HL-60 (cell line): ENCODE measurements around the gene DUSP22.

Experiments used
- DNase-seq, 2 experiments: peaks; one replicate each; pipeline ENCODE4 v3.0.0-alpha.2; 2010 to 2020; ENCODE audit warnings: low read depth in 1 of 2, low spot score in 1 of 2
- H3K27ac ChIP-seq: fragments of 250-450 bp; sonication (Bioruptor Pico); replicated peaks from 2 replicates; pipeline ENCODE4 v1.5.1; 2020; ENCODE audit warnings: mild to moderate bottlenecking, moderate library complexity
- H3K27me3 ChIP-seq: fragments of 250-450 bp; sonication (Bioruptor Pico); 2 replicates; pipeline ENCODE4 v1.5.1; 2021; ENCODE audit warnings: mild to moderate bottlenecking, moderate library complexity; ENCODE audit not compliant: insufficient read depth, poor library complexity, severe bottlenecking
- H3K4me3 ChIP-seq: replicated peaks from 2 replicates; pipeline ENCODE4 v1.5.1; 2011; ENCODE audit warnings: mild to moderate bottlenecking, control low read depth, low read length; ENCODE audit not compliant: insufficient read depth
- CTCF ChIP-seq: IDR thresholded peaks from one replicate; pipeline ENCODE4 v1.5.1; 2011; ENCODE audit warnings: low read length, control low read depth, inconsistent platforms; ENCODE audit not compliant: insufficient read depth
- GABPA ChIP-seq: IDR thresholded peaks from 2 replicates; pipeline ENCODE4 v1.6.1; 2012; ENCODE audit warnings: low read depth
- POLR2AphosphoS5 ChIP-seq: IDR thresholded peaks from 2 replicates; pipeline ENCODE4 v1.6.1; 2012; ENCODE audit warnings: low read depth
- REST ChIP-seq: IDR thresholded peaks from 2 replicates; pipeline ENCODE4 v1.6.1; 2012; ENCODE audit warnings: low read depth; ENCODE audit not compliant: insufficient replicate concordance
- SPI1 ChIP-seq: IDR thresholded peaks from 2 replicates; pipeline ENCODE4 v1.6.1; 2012; ENCODE audit warnings: low read depth, mild to moderate bottlenecking, borderline replicate concordance

Gene DUSP22

GRCh38 chr6:384898-385297, 92.6 kb downstream of the DUSP22 start:
- no peak for TF ChIP-seq POLR2AphosphoS5
- Histone ChIP-seq H3K27me3 (peaks cover 20% of the 10 kb centered on the region), H3K27ac (no peak overlapping the region), H3K4me3 (no peak overlapping the region)
- no peak for DNase-seq

DNA sequence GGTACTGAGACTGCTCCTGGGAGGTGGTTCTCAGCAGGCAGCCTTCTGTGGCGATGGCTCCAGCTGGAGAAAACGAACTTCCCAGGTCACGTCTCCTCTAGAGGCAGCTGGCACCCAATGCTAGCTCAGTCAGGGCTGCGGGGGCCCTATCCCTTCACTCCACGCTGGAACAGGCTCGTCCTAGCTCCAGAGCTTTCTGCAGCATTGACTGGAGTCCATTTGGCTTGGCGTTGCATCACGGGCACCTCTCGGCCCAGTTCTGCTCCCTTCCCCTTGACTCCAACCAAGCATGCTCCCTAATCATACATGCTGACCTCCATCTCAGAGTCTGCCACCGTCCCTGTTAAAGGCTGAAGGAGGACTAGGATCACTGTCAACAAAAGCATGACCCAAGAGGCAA, 93.3 kb downstream of the DUSP22 start:
- H3K27me3 ChIP-seq = peaks cover 27% of the 10 kb centered on the region
- no peak for DNase-seq
- no peak for TF ChIP-seq GABPA
- TF ChIP-seq POLR2AphosphoS5 = no peak
- no peak for TF ChIP-seq SPI1
- TF ChIP-seq CTCF = no peak
- TF ChIP-seq REST = no peak
- H3K27ac ChIP-seq = no peak overlapping the region
- no peak overlapping the region for H3K4me3 ChIP-seq

DNA sequence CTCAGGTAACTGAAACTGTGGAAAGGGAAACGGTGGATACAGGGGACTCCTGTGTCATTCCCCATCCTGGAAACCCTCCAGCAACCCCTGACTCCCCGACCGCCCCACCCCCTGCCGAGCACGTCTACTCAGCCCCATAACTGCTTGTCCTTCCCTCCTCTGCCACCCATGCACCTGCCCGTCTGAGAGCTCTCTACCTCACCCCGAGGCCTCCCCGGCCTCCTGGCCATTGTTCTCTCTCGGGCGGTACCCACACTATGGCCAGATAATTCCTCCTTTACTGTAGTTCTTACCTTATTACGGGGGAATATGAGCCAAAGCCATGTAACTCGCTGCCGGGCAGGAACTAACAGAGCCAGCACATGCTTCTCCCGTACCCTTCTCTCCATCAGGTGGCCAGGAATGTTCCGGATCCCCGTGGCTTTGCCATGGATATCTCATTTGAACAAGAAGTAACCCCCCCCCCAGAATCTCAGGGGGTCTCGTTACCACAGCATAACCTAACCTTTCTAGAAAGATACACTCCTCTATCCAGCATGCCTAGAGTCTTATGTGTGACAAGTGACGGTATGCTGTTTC, 94.5 kb downstream of the DUSP22 start:
- peaks cover 35% of the 10 kb centered on the region for H3K27me3 ChIP-seq
- TF ChIP-seq SPI1 (no peak), REST (no peak), POLR2AphosphoS5 (no peak), CTCF (no peak), GABPA (no peak)
- DNase-seq = no peak
- no peak overlapping the region for H3K4me3 ChIP-seq
- H3K27ac ChIP-seq = no peak overlapping the region

DNA sequence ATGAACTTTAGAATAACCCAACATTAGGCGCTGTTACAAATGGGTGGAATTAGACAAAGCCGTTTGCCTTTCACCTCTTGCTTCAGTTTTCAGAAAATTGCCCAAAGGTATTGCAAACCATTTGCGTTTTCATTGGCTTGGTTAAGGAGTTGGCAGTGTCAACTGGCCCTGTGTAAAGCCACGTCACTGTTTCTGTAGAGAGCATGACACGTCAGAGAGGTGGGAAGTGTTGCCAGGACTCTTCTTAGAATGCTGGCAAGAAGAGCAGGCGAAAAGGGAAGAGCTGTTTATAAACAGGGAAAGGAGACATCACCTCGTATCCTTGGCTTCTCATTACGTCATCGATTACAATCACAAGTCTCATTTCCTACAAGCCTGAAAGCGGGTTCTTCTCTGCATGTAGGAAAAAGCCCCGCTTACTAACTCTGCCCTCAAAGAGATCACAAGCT, 95.0 kb downstream of the DUSP22 start:
- H3K27ac ChIP-seq = no peak overlapping the region
- TF ChIP-seq REST (no peak), POLR2AphosphoS5 (no peak)
- H3K4me3 ChIP-seq = no peak overlapping the region
- DNase-seq = no peak
- H3K27me3 ChIP-seq = peaks cover 41% of the 10 kb centered on the region
